ENCODE results near the gene TSPAN18.

TSPAN18 gene

DNA sequence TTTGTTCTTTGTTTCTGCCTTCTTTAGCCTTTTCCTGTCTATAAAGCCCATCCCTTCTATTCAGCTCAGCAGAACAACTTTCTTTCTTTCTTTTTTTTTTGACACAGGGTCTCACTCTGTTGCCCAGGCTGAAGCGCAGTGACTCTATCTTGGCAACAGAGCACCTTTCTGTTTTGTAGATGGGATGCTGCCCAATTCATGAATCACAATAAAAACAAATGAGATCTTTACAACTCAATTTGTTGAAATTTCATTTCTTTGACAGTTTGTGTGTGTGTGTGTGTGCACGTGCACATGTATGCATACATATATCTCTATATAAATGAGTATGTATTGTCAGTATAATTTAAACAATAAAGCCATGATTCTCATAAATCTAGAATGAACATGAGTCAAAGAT, 25.5 kb downstream of the TSPAN18 start:
- H3K4me3 Mint-ChIP-seq = no peak overlapping the region
- peaks cover 9% of the 10 kb centered on the region for H3K36me3 Mint-ChIP-seq
- H3K4me1 Mint-ChIP-seq = peaks cover 16% of the 10 kb centered on the region
- H3K27ac Mint-ChIP-seq = no peak overlapping the region
- CTCF ChIA-PET = no interaction called here
- no peaks in the 10 kb centered on the region for H3K9me3 Mint-ChIP-seq
- peaks cover 9% of the 10 kb centered on the region for H3K27me3 Mint-ChIP-seq
- no peak for DNase-seq

- H3K27me3 Mint-ChIP-seq = peaks cover 9% of the 10 kb centered on the region
- CTCF ChIA-PET = no interaction called here
- H3K9me3 Mint-ChIP-seq = peaks cover under 1% of the 10 kb centered on the region
- no peak overlapping the region for H3K4me3 Mint-ChIP-seq
- H3K27ac Mint-ChIP-seq = no peak overlapping the region
- DNase-seq = no peak
- peaks cover 11% of the 10 kb centered on the region for H3K4me1 Mint-ChIP-seq
- peaks cover 9% of the 10 kb centered on the region for H3K36me3 Mint-ChIP-seq
Observed at GRCh38 chr11:44752713-44753112, 26.0 kb downstream of the TSPAN18 start.

DNA sequence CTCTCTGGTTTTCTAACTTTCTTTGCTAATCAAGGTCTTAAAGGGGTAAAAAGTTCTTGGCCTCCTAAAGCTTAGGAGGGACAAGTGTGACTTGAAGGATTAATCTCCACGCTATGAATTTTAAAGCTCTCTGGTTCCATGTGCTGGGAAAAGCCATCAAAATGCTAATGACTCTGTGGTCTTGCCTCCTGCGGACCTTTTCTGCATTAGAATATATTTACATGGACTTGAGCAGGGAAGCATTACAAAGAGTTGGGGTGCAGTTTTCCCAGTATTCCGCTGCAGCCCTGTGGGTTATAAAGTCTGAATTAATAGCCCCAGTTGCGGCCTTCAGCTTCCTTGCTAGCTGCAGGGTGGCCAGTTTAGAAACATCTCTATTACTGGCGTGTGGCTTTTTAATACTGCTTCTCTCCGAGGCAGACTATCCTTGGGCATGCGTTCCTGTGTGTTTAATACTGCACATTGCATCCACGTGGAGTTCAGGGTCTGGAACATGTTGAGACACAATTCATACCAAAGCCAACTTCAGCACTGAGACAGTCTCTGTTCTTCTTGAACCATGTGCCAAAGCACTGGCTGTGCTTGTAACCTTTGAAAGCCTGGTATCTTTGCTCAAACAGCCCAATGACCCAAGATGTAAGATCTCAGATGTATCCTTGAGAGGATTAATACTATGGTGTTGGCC, 27.3 kb downstream of the TSPAN18 start:
- Mint-ChIP-seq H3K4me3 (no peak overlapping the region), H3K27me3 (peaks cover 9% of the 10 kb centered on the region), H3K4me1 (peaks cover 5% of the 10 kb centered on the region), H3K36me3 (peaks cover 14% of the 10 kb centered on the region), H3K27ac (no peak overlapping the region), H3K9me3 (peaks cover 12% of the 10 kb centered on the region)
- CTCF ChIA-PET = no interaction called here
- DNase-seq = no peak

DNA sequence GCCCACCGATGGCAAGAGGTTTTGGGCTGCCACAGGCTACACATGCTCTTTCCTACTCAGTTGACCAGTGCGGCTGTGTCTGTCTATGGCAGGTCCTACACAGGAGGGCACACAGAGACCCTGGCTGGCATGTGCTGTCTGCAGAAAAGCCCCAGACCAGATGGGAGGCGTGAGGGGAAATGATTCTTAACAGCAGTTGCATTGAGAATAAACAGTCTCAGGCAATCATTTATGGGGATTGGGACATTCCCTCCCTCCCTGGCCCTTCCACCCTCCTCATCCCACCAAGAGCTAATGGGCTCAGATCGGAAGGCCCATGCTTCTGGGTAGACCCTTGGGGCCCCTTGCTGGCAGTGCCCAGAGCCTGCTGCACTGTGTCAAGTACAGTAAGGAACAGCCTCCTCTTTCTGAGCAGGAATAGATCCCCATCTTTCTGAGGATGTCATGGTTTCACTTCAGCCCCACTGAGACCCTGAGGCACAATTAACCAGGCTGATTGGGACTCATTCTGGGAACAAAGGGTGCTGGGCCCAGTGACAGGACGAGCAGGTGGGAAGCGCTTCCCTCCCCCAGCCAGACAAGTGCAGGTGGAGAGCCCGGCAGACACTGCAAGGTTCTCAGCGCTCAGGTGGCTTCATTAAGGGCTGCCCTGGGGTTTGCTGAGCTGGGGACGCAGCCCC, 28.3 kb downstream of the TSPAN18 start:
- H3K27ac Mint-ChIP-seq = no peak overlapping the region
- peaks cover 18% of the 10 kb centered on the region for H3K36me3 Mint-ChIP-seq
- H3K27me3 Mint-ChIP-seq = peaks cover 9% of the 10 kb centered on the region
- H3K4me3 Mint-ChIP-seq = no peak overlapping the region
- peaks cover 14% of the 10 kb centered on the region for H3K9me3 Mint-ChIP-seq
- H3K4me1 Mint-ChIP-seq = peaks cover 5% of the 10 kb centered on the region
- CTCF ChIA-PET = no interaction called here
- no peak for DNase-seq

- H3K4me3 Mint-ChIP-seq = no peak overlapping the region
- CTCF ChIA-PET = no interaction called here
- H3K36me3 Mint-ChIP-seq = peaks cover 19% of the 10 kb centered on the region
- H3K4me1 Mint-ChIP-seq = peaks cover 5% of the 10 kb centered on the region
- peaks cover 14% of the 10 kb centered on the region for H3K9me3 Mint-ChIP-seq
- peaks cover 9% of the 10 kb centered on the region for H3K27me3 Mint-ChIP-seq
- no peak for DNase-seq
- no peak overlapping the region for H3K27ac Mint-ChIP-seq
Observed at GRCh38 chr11:44755556-44756523, 29.1 kb downstream of the TSPAN18 start.

- Mint-ChIP-seq H3K27me3 (peaks cover 9% of the 10 kb centered on the region), H3K9me3 (peaks cover 14% of the 10 kb centered on the region), H3K27ac (no peak overlapping the region), H3K36me3 (peaks cover 16% of the 10 kb centered on the region), H3K4me1 (no peaks in the 10 kb centered on the region), H3K4me3 (no peak overlapping the region)
- no peak for DNase-seq
- CTCF ChIA-PET = no interaction called here
Observed at GRCh38 chr11:44758983-44759382, 32.2 kb downstream of the TSPAN18 start.

DNA sequence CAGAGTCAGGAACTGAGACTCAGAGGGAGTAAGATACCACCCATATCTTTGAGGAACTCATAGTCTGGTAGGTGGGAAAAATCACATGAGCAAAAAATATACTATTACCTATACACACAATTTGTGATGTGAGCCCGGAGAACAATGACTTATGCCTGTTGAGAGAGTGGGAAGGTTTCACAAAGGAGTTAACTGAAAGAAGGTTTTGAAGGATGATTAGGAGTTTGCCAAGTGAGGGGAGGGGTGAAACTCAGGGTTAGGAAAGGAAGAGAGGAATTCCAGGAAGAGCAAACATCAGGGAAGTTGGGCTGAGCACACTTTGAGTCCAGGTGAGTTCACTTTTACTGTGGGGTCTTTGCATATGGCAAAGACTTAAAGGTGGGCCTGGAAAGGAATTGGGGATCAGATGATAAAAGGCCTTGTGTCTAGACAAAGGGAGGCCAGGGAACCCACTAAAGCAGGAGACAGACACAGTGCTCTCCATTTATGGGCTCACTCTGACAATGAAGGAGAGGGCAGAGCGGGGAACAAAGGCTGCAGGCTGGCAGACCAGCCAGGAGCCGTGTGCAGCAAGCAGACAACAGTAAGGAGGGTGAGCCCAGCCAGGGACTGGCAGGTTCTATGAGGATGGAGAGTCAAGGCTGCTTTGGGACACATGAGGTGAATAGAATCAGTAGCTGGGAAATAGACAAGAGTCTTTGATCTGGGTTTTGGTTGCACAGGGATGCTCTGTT, 33.1 kb downstream of the TSPAN18 start:
- Mint-ChIP-seq H3K27ac (no peak overlapping the region), H3K4me1 (no peaks in the 10 kb centered on the region), H3K27me3 (peaks cover 4% of the 10 kb centered on the region), H3K9me3 (peaks cover 14% of the 10 kb centered on the region), H3K36me3 (peaks cover 17% of the 10 kb centered on the region), H3K4me3 (no peak overlapping the region)
- CTCF ChIA-PET = interaction anchor here (0.9 kb wide), 1 partner anchor 19 kb away, joined by 3 read pairs; no protein-coding TSS in a partner anchor
- DNase-seq = no peak

DNA sequence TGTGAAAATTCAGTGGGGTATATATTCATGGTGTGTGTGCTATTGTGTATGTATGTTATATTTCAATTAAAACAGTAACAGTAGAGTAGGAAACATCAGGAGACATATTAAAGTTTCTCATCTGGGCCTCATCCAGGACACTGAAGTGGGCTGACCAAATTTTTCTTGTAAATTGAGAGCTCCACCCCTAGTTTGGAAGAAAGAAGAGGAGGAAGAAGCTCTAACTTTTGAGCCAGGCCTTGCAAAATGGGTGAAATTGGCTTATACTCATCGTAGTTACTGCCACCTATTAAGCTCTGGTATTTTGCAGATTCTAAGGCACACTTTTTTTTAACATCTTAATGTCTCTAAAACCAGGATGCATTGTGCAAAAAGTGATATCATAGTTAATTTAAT, 33.7 kb downstream of the TSPAN18 start:
- Mint-ChIP-seq H3K4me1 (no peaks in the 10 kb centered on the region), H3K36me3 (peaks cover 21% of the 10 kb centered on the region), H3K27me3 (peaks cover 4% of the 10 kb centered on the region), H3K4me3 (no peak overlapping the region), H3K27ac (no peak overlapping the region), H3K9me3 (peaks cover 14% of the 10 kb centered on the region)
- no peak for DNase-seq
- CTCF ChIA-PET = interaction anchor here (0.9 to 1.1 kb wide), 2 partner anchors 13 to 18 kb away, joined by 3 read pairs; no protein-coding TSS in a partner anchor

DNA sequence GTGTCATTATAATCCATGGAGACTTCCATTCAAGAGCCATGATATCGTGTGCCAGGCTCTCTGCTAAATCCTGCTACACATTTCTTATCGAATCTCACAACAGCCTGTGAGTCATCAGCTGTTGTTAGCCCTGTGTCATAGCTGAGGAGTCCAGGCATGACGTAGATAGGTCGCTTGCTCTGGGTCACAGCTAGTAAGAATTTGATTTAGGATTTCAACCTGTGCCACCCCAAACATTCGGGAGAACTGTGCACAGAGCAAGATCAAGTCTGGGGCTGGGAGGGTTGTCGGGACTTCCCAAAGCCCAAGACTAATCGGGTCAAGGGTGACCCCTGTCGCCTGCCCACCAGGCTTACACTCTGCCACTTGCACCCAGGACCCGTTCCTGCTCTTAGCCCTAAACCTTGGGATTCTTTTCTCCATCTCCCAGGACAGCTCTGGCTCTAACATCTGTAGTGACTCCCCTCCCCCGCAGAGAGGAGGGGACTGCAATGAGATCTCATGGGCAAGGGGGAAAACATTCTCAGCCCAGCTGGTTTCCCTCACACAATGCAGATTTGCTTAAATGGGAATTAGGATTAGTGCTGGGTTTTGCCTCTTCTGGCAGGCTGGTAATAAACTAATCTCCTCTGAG, 34.3 kb downstream of the TSPAN18 start:
- H3K4me1 Mint-ChIP-seq = no peaks in the 10 kb centered on the region
- CTCF ChIA-PET = interaction anchor here (0.9 to 1.1 kb wide), 2 partner anchors 13 to 17 kb away, joined by 3 read pairs; no protein-coding TSS in a partner anchor
- no peak overlapping the region for H3K27ac Mint-ChIP-seq

DNA sequence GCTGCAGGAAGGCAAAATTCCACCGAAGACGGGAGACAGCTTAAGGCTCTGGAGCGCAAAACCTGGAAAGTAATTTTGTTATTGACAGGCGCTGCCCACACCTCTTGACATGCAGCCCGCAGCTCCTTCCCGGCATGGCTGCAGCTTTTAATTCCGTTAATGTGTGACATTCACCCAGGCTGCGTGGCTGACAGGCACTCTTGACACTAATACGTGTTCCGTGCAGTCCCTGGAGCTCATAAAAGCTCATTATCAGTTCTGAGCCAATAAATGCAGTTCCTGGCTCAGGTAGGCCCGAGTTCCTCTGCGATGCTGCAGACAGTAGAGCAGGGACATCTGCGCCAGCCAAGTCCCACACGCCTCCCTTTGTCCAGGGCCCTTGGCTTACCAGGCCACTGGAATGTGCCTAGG, 34.8 kb downstream of the TSPAN18 start:
- Mint-ChIP-seq H3K9me3 (peaks cover 14% of the 10 kb centered on the region), H3K4me1 (no peaks in the 10 kb centered on the region), H3K27me3 (no peaks in the 10 kb centered on the region), H3K4me3 (no peak overlapping the region), H3K27ac (no peak overlapping the region), H3K36me3 (peaks cover 27% of the 10 kb centered on the region)
- DNase-seq = no peak
- CTCF ChIA-PET = interaction anchor here (1.1 kb wide), 1 partner anchor 12 kb away, joined by 3 read pairs; no protein-coding TSS in a partner anchor

More for the DNA sequence above, 34.3 kb downstream of the TSPAN18 start:
- Mint-ChIP-seq H3K27me3 (no peaks in the 10 kb centered on the region), H3K4me3 (no peak overlapping the region), H3K9me3 (peaks cover 14% of the 10 kb centered on the region), H3K36me3 (peaks cover 26% of the 10 kb centered on the region)
- DNase-seq = no peak

- H3K4me3 Mint-ChIP-seq = no peak overlapping the region
- no peaks in the 10 kb centered on the region for H3K27me3 Mint-ChIP-seq
- CTCF ChIA-PET = interaction anchor here (0.7 to 1.6 kb wide), 2 partner anchors 12 to 25 kb away, joined by 3 to 4 read pairs; no protein-coding TSS in a partner anchor
- no peak overlapping the region for H3K27ac Mint-ChIP-seq
- DNase-seq = no peak
- peaks cover 12% of the 10 kb centered on the region for H3K9me3 Mint-ChIP-seq
- H3K36me3 Mint-ChIP-seq = peaks cover 36% of the 10 kb centered on the region
- H3K4me1 Mint-ChIP-seq = no peaks in the 10 kb centered on the region
Observed at GRCh38 chr11:44763121-44763820, 36.5 kb downstream of the TSPAN18 start.

GRCh38 chr11:44764583-44764982, 37.8 kb downstream of the TSPAN18 start:
- no peaks in the 10 kb centered on the region for H3K27me3 Mint-ChIP-seq
- peaks cover 4% of the 10 kb centered on the region for H3K9me3 Mint-ChIP-seq
- H3K4me3 Mint-ChIP-seq = no peak overlapping the region
- peaks cover 39% of the 10 kb centered on the region for H3K36me3 Mint-ChIP-seq
- CTCF ChIA-PET = interaction anchor here (3.5 kb wide), 1 partner anchor 11 kb away, joined by 21 read pairs; no protein-coding TSS in a partner anchor
- no peak for DNase-seq
- H3K4me1 Mint-ChIP-seq = no peaks in the 10 kb centered on the region
- no peak overlapping the region for H3K27ac Mint-ChIP-seq
